T follicular helper cell (primary cell): ENCODE results near the gene KCNA1.

Experiments used
- DNase-seq: peaks from one replicate; pipeline ENCODE4 v3.0.0-alpha.2; 2020; ENCODE audit warnings: low read depth

Gene KCNA1

DNA sequence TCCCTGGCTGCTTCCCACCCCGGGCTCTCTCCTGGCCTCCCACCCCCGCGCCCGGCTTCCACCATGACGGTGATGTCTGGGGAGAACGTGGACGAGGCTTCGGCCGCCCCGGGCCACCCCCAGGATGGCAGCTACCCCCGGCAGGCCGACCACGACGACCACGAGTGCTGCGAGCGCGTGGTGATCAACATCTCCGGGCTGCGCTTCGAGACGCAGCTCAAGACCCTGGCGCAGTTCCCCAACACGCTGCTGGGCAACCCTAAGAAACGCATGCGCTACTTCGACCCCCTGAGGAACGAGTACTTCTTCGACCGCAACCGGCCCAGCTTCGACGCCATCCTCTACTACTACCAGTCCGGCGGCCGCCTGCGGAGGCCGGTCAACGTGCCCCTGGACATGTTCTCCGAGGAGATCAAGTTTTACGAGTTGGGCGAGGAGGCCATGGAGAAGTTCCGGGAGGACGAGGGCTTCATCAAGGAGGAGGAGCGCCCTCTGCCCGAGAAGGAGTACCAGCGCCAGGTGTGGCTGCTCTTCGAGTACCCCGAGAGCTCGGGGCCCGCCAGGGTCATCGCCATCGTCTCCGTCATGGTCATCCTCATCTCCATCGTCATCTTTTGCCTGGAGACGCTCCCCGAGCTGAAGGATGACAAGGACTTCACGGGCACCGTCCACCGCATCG is 1.8 kb downstream of the KCNA1 start:
- DNase-seq = no peak

DNA sequence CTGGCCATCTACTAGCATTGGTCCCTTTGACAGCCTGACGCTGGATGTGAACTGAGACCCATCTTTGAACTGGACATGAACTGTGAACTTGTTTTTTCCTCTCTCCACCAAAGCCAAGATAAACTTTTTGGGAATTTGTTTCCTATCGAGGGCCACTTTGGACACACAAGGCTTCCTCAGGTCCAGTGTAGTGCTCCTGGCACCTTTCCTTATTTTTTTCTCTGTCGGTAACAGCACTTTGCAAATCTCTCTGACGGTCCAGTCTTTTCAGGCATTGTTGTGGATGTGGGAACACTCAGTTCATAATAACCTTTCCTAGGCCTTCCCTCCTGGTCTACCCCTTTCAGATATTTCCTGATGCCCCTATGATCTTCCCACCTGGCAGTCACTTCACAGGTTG is 5.0 kb downstream of the KCNA1 start:
- DNase-seq = no peak

- no peak for DNase-seq
Measured at GRCh38 chr12:4915752-4916151, 6.0 kb downstream of the KCNA1 start.

DNA sequence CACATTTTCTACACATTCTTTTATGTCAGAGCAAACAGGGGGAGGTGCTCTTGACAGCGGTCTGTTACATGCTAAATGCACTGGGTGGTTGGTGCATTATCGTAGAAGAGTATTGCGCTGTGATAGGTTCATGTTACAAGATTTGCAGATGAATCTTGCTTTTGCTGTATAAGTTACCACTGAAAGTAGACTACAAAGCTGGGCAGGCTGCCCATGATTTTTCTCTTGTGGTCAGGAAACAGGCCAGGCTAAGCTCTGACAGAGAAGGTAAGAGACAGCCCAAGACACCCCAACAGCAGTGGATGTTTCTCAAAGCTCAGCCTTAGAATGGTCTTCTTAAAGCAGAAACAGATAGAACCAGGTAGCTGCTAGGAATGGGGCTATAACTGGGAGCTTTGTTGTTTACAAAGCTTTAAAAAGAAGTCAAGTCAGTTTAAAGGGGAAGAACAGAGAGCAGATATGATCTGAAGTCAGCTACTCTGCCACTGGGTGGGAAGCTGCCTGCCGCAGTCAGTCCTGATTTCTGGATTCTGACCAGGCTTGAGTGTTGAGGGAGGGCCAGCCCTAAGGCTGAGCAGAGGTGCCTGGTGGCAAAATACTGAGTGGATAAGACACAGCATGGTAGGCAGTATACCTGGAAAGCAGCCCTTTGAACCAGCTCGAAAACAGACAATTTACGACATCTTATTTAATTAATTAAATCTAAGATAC is 9.4 kb downstream of the KCNA1 start:
- no peak for DNase-seq

- no peak for DNase-seq
Measured at GRCh38 chr12:4932576-4932975, 22.9 kb downstream of the KCNA1 start.

DNA sequence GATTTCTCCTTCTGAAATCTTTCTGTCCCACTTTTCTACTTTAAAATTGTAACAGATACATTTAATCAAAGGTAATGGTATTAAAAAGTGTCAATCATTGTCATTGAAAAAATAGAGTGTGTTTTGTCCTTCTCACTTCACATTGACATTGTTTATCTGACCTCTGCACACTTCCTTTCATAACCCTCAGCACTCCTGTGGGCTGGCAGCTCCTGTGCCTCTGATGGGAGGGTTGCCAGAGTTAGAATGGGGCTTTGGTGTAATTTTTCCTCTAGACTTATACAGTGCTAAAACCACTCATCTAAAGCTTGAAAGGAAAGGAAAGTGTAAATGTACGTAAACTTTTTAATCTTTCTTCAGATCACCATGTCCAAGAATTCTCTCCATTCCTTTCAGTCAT is 23.7 kb downstream of the KCNA1 start:
- DNase-seq = no peak

DNA sequence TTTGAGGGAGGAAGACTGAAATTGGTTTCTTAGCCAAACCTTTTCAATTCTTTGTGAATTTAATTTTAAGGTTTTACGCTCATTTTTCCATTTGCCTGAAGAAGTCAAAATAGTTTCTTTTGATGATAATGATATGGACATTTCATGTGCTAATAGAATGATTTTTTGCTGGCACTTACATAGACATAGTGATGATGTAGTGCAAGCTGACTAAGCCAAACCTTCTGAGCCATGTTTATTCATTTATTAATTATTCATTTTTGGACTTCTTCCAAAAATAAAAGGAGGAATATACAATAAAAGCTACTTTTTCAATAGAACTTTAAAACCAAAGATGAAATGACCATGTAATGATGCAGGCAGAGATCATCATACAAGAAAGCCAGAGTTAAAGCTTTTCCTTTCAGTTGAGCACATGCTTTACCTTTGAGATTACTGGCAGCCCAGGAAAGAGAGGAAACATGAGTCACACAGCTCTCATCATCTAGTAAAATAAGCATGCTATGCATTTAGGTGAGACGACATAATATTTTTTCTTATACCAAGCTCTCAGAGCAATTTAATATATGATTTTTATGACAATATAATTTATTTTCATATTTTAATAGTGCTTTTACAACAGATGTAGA is 24.8 kb downstream of the KCNA1 start:
- no peak for DNase-seq

DNA sequence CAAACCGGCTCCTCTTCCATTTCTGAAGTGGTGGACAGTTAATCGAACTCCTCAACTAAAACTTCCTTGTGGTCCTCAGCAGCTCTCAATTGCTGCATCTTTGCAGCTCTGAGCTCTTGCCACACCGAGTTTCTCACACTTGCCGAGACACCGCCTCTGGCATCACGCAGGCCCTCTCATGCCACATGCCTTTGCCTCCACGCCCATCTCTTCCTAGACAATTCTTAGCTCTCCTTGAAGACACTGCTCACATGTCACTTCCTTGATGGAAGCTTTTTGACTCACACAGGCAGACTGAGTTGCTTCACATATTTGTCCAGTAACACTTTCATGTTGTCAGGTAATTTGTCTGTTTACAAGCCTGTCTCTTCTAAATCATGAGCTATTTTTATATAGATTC is 29.2 kb downstream of the KCNA1 start:
- DNase-seq = no peak

DNA sequence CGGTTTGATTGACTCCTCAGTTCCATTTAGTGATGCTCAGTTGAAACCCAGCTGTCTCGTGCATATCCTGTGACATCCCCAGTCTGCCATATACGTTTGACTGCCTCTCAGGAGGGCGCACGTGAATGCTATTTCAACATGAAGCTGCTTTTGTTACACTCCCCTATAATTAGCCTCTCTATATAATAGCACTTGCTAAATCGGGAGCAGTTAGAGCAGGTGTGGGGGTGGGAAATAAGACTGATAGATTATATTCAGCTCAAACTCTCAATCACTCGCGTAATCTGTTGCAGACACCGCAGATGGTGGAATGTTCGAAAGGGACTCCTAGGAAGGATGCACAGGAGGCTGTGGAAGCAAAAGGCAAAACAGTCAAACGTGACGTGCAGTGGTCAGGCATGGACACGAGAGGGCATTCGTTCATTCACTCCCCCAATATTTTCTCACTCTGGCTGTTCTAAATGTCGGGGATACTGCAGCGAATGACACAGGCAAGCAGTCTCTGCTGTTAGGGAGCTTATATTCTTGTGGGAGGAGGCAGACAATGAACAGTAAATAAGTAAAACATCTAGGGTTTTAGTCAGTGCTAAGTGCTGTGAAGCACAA is 29.8 kb downstream of the KCNA1 start:
- DNase-seq = no peak

DNA sequence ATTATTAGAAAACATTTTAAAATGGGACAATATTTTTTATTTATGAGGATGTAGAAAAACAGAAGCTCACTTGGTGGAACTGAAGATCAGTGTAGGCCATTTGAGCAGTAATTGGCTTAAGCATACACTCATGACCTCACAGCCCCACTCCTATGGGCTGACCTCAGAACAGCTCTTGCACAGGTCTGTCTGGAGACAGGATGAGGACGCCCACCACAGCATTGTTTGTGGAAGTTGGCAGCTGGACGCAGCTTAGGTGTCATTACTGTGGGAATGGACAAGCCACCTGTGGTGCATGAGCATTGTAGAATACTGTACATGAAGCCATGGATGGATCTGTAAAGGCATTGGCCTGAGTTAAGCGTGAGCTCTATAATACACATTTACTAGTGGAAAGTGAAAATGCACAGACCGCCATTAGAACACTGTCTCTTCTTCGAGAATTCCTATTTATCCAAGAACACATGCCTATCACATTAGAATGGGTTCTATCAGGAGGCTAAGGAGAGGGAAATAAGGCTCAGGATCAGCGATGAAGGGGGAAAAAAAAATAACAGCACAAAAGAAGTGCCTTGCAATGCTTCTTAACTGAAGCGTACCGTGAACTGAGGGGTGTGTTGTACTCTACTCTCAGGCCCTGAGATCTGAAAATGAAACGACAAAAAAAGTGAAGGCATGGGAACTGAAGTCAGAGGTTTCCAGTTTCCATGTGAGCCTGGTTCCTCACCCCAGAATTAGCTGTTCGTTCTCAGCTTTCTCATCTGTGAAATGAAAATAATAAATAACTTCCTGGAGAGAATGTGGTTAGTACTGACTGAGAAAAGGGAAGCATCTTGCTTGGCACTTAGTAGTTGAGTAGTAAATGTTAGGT is 33.6 kb downstream of the KCNA1 start:
- no peak for DNase-seq

GRCh38 chr12:4943938-4944284 is 34.2 kb downstream of the KCNA1 start:
- no peak for DNase-seq

GRCh38 chr12:4947253-4947652 is 37.5 kb downstream of the KCNA1 start:
- no peak for DNase-seq

DNA sequence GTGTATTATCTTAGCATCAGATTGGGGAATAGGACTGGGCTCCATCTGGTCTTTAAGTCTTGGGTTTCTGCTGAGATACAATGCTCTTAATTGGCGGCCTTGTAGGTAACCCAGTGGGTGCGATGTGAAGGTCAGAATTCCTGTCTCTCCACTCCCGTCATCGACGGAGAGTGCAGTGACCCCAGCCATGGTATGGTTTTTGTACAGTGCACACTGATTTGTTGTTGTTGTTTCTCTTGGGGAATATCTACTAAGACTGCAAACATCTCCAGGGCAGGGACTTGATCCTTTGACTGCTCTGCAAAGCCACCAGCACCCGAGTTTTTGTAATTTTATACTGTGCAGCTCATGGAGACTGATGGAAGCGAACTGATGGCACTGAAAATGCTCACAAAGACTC is 41.4 kb downstream of the KCNA1 start:
- DNase-seq = no peak

GRCh38 chr12:4951601-4952000 is 41.9 kb downstream of the KCNA1 start:
- no peak for DNase-seq

DNA sequence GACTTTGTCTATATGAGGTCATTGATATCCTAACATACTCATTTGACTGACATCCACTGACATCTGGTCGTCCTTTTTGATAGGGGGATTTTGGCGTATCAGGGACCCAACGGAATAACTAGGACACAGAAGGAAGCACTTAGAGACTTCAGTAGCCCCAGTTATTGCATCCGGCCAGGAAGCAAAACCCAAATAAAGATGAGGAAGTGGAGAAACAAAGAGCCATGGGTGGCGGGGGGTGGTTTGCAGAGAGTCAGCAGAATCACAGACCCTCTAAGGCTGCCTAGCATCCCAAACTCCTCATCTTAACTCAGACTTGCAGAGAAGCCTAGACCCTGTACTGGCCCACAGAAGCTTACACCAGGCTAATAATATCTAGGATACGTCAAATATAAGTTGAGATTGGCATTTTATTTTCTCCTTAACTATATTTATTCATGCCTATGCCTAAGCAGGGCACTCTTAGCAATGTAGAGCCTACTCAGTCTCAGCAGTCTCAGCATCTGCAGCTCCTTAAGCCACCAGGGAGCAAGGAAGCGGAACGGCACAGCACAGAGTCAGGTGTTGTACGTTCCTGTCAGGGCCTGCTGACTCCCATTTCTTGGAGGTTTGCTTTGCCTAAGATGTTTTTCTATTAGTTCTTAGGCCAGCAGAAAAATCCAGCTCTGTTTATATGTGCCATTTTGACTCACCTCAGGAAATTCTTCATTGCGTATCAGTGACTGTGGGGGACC is 45.1 kb downstream of the KCNA1 start:
- DNase-seq = no peak

GRCh38 chr12:4956054-4956453 is 46.3 kb downstream of the KCNA1 start:
- no peak for DNase-seq

- DNase-seq = no peak
Measured at GRCh38 chr12:4956968-4957367, 47.3 kb downstream of the KCNA1 start.

DNA sequence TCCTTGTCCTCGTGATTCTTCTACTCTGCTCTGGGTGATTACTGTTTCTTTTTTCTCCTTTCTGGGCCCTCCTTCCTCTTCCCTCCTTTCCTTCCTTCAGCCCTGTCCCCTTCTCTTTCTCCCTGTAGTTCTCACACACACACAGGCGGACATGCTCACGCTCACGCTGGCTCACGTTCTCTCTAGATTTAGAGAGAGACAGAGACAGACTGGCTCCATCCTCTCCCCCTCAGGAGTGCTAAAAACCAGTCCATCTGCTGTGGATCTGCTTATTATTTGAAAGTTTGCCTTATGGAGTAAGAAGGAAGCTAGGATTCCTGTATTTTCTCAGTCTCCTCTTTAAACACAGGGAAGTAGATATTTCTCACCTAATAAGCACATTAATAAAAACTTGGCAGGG is 48.1 kb downstream of the KCNA1 start:
- DNase-seq = no peak

DNA sequence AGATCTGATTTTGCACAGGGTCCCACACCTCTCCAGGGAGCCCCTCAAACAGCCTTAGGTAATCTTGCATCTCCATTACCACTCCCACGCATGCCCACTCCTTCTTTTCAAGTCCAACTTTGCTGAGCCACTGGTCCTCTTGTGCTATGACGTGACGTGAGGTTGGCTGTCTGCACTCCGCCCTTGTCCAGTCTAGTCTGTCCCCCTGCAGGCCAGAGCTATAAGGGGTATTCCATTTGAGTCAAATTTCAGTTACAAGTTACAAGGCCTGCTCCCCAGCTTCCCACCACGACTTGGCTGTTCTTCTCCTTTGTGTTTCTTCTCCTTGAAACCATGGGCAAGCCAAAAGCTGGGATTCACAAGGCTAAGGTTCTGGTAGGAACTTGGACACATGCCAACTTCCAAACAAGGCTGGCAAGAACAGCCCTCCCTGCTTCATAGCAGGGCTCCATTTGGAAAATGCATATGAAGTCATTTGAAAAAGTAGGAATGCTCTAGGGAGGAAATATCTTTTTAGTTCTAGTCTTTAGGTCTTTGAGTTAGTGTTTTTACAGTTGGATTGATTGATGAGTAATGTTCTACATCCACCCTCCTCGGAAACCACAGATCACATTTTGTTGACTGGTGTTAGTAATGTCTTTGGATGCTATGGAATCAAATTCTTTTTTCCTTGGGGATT is 49.1 kb downstream of the KCNA1 start:
- DNase-seq = no peak

DNA sequence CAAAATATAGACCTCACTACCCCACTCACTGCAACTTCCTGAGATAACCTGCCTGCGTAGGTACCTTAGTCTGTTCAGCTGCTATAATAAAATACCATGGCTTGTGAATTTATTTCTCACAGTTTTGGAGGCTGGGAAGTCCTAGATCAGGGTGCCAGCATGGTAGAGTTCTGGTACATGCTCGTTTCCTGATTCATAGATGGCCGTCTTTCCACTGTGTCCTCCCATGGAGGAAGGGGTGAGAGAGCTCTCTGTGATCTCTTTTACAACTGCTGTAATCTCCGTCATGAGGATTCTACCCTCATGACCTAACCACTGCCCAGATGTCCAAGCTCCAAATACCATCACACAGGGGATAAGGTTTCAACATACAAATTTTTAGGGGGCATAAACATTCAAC is 49.7 kb downstream of the KCNA1 start:
- no peak for DNase-seq

DNA sequence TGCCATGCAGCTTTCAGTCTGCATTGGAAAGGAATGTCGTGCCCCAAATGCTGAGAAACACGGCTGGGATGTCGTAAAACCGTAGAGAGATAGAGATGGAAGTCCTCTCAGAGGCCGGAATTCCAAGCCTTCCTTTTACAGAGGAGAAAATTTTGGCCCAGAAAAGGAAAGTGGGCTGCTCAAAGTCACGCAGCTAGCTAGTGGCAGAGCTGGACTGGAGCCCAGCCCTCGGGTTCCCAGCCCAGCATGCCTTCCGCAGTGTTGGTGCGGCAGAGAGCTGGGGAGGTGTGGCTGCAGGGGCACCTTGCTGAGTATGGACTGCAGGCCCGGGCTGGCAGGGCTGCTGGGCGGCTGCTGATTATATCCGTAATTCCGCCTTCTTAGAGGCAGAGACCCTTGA is 50.3 kb downstream of the KCNA1 start:
- no peak for DNase-seq
